Coronary artery (tissue), 2 donors: ENCODE measurements around the gene ANXA10.

Experiments
- DNase-seq: peaks from one replicate; pipeline ENCODE4 v3.0.0-alpha.2; 2017; ENCODE audit warnings: low spot score
- H3K27ac ChIP-seq, 2 donors: fragments of 200-600 bp; sonication (generic); one replicate each; pipeline ENCODE4 v1.5.1; 2016 to 2019
- H3K4me3 ChIP-seq: fragments of 200-600 bp; sonication (generic); 2 replicates; pipeline ENCODE4 v1.5.1; 2016; ENCODE audit warnings: mild to moderate bottlenecking, moderate library complexity
- CTCF ChIP-seq: fragments of 200-600 bp; sonication (generic); IDR thresholded peaks from one replicate; pipeline ENCODE4 v1.5.1; 2019; ENCODE audit warnings: antibody characterized with exemption

Gene ANXA10

DNA sequence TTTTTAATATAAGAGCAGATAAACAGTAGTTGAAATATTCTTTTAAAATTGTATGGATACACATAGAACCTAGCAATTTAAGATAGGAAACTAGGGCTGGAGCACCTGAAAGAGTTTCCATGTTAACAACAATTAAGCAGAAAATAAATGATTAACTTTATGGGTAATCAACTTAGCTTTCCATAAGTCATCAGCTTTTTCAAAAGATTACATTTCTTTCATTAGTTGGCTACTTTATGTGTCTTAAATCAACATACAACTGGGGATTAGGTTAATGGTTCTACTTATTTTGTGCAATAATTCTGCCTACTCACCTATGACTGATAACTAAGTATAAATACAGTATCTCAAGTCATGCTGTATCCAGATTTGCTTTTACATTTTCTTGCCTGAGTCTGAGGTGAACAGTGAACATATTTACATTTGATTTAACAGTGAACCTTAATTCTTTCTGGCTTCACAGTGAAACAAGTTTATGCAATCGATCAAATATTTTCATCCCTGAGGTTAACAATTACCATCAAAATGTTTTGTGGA lies at the start of gene ANXA10:
ANXA10 (plus strand) TSS at position 362 of the 537 bp plus-strand sequence; CDS start at position 526, 164 bp downstream.
- TF ChIP-seq CTCF: no peak

DNA sequence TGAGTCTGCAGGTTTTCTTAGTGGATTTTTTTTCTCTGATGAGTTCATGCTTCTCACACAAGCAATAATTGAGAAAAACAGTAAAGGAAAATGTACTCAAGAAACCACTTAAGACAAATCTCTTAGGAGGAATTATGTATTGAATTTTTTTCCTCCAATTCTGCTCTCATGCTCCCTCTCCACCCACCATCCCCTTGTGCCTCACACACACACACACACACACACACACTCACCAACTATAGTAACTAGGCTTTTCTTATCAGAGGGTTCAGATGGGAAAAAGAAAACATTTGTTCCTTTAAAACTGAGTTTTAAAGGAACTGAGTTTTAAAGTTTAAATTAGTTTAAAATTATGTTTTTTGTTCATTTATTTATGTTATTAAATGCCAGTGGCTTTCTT lies 47.0 kb upstream of the ANXA10 start:
- no peak overlapping the region for H3K4me3 ChIP-seq
- no peak overlapping the region for H3K27ac ChIP-seq
- TF ChIP-seq CTCF: no peak
- no peak for DNase-seq

More for the DNA sequence above, at the start of gene ANXA10:
- no peak within 1 kb of the TSS for H3K4me3 ChIP-seq
- DNase-seq: no peak
- no peak within 1 kb of the TSS for H3K27ac ChIP-seq

DNA sequence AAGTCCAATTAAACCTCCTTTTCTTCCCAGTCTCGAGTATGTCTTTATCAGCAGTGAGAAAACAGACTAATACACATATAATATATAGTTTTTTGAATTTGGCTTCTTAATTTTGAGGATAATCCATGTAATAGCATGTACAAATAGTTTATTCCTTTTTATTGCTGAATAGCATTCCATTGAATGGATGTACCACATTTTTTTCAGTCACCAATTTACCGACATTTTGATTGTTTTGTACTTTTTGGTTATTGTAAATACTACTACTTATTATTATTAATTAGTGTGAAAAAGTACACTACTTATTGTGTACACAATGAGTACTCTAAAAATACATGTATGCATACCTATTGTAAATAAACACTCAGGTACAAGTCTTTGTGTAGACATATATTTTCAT lies 42.3 kb upstream of the ANXA10 start:
- DNase-seq: no peak
- H3K27ac ChIP-seq: no peak overlapping the region
- TF ChIP-seq CTCF: no peak
- no peak overlapping the region for H3K4me3 ChIP-seq

DNA sequence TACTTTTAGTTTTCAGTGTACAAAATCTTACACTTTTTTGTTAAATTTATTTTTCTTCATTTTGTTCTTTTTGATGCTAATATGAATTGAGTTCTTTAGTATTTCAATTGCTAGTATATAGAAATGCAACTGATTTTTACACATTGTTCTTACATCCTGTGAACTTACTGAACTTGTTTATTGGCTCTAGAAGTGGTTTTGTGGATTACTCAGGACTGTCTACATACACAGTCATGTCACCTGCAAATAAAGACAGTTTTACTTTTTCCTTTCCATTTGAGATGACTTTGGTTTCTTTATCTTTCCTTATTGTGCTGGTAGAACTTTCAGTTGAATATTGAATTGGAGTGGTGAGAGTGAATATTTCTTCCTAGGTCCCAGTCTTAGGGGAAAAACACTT lies 40.8 kb upstream of the ANXA10 start:
- no peak for TF ChIP-seq CTCF
- H3K4me3 ChIP-seq: no peak overlapping the region
- H3K27ac ChIP-seq: no peak overlapping the region
- no peak for DNase-seq

GRCh38 chr4:168057412-168057811 lies 34.9 kb upstream of the ANXA10 start:
- no peak for DNase-seq
- no peak for TF ChIP-seq CTCF
- Histone ChIP-seq H3K27ac (no peak overlapping the region), H3K4me3 (no peak overlapping the region)

DNA sequence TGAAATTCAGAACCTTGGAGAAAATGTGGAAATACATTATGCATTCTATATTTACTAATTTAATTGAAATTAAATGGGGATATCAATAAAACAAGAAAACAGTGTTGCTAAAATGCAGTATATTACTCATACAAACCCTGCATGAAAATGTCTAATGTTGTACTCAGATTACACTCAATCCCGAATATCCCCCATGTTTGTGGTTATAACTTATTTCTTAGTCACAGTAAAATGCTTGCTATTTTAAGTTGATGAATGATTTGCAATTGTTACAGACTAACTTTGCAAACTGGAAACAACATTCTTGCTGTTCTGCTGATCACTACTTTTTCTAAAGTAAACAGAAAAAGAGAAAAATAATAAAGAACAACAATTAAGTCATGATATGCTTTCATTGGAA lies 33.1 kb upstream of the ANXA10 start:
- Histone ChIP-seq H3K27ac (no peak overlapping the region), H3K4me3 (no peak overlapping the region)
- no peak for DNase-seq
- no peak for TF ChIP-seq CTCF

- Histone ChIP-seq H3K27ac (no peak overlapping the region), H3K4me3 (no peak overlapping the region)
- no peak for DNase-seq
- no peak for TF ChIP-seq CTCF
Observed at GRCh38 chr4:168063031-168063430, 29.3 kb upstream of the ANXA10 start.
